Natural killer cell (primary cell): ENCODE measurements around the gene FBH1. TPM values are rescaled to one million over a fixed set of nuclear protein-coding genes. Genes with fewer than 3 reads are reported as not detected.

Experiments used
- ATAC-seq, 3 donors: fragments of 150-1000 bp in 2 of 3; fragments of 200-7000 bp in 1 of 3; cut with Tn5 transposase; 1 replicate in 1 of 3; 2 replicates in 2 of 3; pipeline ENCODE4 v1.10.0; 2021; ENCODE audit warnings: mild to moderate bottlenecking in 2 of 3, moderate library complexity in 2 of 3
- DNase-seq, 2 donors: peaks; one replicate each; pipeline versions ENCODE4 v3.0.0 to v3.0.0-alpha.2; 2013 to 2021; ENCODE audit warnings: mixed read lengths in 1 of 2
- H3K27ac ChIP-seq: one replicate; pipeline ENCODE4 v1.5.1; 2013; ENCODE audit warnings: mild to moderate bottlenecking, low read length
- H3K27me3 ChIP-seq: one replicate; pipeline ENCODE4 v1.6.1; 2013; ENCODE audit warnings: low read length; ENCODE audit not compliant: control insufficient read depth, insufficient read depth
- H3K36me3 ChIP-seq: one replicate; pipeline ENCODE4 v1.6.1; 2013; ENCODE audit warnings: low read length; ENCODE audit not compliant: control insufficient read depth, insufficient read depth
- H3K4me1 ChIP-seq: one replicate; pipeline ENCODE4 v1.6.1; 2013; ENCODE audit warnings: low read length; ENCODE audit not compliant: control insufficient read depth, insufficient read depth
- H3K4me3 ChIP-seq: one replicate; pipeline ENCODE4 v1.5.1; 2013; ENCODE audit warnings: low read length
- H3K9me3 ChIP-seq: one replicate; pipeline ENCODE4 v1.6.1; 2013; ENCODE audit warnings: low read length; ENCODE audit not compliant: control insufficient read depth, insufficient read depth
- H3K27ac Mint-ChIP-seq, 2 donors: one replicate each; pipeline ENCODE4 v1.8.0; 2022; ENCODE audit warnings: mild to moderate bottlenecking in 2 of 2, mixed read lengths in 2 of 2, moderate library complexity in 1 of 2
- H3K27me3 Mint-ChIP-seq, 2 donors: one replicate each; pipeline ENCODE4 v1.8.0; 2022; ENCODE audit warnings: low read depth in 2 of 2, mixed read lengths in 2 of 2
- H3K36me3 Mint-ChIP-seq: one replicate; pipeline ENCODE4 v1.8.0; 2022; ENCODE audit warnings: mixed read lengths
- H3K4me1 Mint-ChIP-seq, 2 donors: one replicate each; pipeline ENCODE4 v1.8.0; 2022; ENCODE audit warnings: mixed read lengths in 2 of 2
- H3K4me3 Mint-ChIP-seq: one replicate; pipeline ENCODE4 v1.8.0; 2022; ENCODE audit warnings: mild to moderate bottlenecking, moderate library complexity, mixed read lengths
- H3K9me3 Mint-ChIP-seq, 2 donors: one replicate each; pipeline ENCODE4 v1.8.0; 2022; ENCODE audit warnings: mixed read lengths in 2 of 2
- CTCF ChIP-seq: fragments of 200-600 bp; IDR thresholded peaks from one replicate; pipeline ENCODE4 v1.8.0; 2022; ENCODE audit warnings: antibody characterized with exemption
- WGBS: methylation state at CpG from one replicate; pipeline ENCODE4 v1.1.7; 2013; ENCODE audit warnings: missing lambda C conversion rate; ENCODE audit not compliant: insufficient coverage; 5-methylcytosine and 5-hydroxymethylcytosine counted together
- intact Hi-C: fragments of 100-400 bp; cut with micrococcal nuclease; formaldehyde crosslinking; loops from one replicate; pipeline ENCODE4 v1.14.2; 2022
- total RNA-seq, 4 donors: library from RNA; stranded (reverse); fragments of 120-200 nt in 1 of 4; gene quantifications; one replicate each; pipeline versions ENCODE4 v1.2.3 to v1.2.4, GENCODE V29; 2013 to 2022

The FBH1 gene
- total RNA-seq, 3 donors from 2014 or later (not counting 1 experiment from before 2014, with no cell fraction given): 49.3 to 64.9 (median 62.7) TPM

DNA sequence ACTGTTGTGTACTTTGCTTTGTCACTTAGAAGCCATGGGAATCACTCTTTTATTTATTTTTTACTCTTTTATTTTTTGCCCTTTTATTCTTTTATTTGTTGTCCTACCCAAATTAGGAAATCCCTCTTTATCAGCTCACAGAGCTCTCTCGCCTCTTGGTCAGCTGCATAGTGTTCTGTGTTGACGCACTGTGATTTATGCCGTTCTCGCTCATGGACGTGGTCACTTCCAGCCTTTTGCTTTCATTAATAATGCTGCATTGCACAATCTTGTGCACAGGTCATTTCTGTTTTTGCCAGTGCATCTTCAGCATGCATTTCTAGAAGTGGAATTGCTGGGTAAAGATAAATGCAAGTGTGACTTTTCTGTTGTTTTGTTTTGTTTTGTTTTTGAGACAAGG lies 42.3 kb downstream of the FBH1 start:
- Histone ChIP-seq H3K27me3 (no peaks in the 10 kb centered on the region), H3K4me1 (no peaks in the 10 kb centered on the region), H3K4me3 (no peak overlapping the region), H3K36me3 (peaks cover 49% of the 10 kb centered on the region), H3K9me3 (no peaks in the 10 kb centered on the region), H3K27ac (no peak overlapping the region)
- Mint-ChIP-seq H3K27me3 (no peaks in the 10 kb centered on the region), H3K4me1 (no peaks in the 10 kb centered on the region), H3K36me3 (peaks cover 10% of the 10 kb centered on the region), H3K4me3 (no peak overlapping the region), H3K9me3 (no peaks in the 10 kb centered on the region), H3K27ac (no peak overlapping the region)
- 93% methylated on average over 5 of the region's 5 CpGs for WGBS
- DNase-seq (no peak), ATAC-seq (no peak)
- intact Hi-C loops: no loop called here
- TF ChIP-seq CTCF: no peak

DNA sequence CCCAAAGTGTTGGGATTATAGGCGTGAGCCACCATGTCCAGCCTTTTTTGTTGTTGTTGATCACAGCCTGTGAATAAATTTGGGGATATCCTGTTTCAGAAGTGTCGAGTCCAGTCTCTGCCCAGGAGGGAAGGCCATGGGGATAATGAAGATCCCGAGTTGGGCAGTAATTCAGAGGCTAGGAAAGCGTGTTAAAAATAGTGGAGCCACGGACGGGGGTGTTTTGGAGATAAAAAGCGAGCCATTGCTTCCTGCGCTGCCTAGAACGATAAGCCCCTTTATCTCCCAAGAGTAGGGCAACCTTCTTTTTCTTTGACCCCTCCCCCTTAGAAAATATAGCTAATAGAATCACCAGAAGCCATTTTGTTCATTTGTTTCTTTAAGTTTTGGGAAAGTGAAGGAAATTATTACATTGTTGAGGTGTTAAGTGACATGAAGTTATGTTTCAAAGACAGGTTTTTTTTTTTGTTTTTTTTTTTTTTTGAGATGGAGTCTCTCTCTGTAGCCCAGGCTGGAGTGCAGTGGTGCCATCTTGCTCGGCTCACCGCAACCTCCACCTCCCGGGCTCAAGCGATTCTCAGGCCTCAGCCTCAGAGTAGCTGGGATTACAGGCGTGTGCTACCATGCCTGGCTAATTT lies 44.0 kb downstream of the FBH1 start:
- Mint-ChIP-seq H3K27me3 (no peaks in the 10 kb centered on the region), H3K27ac (no peak overlapping the region), H3K36me3 (no peaks in the 10 kb centered on the region), H3K9me3 (no peaks in the 10 kb centered on the region), H3K4me3 (no peak overlapping the region), H3K4me1 (no peaks in the 10 kb centered on the region)
- DNase-seq (no peak), ATAC-seq (no peak)
- WGBS: 96% methylated on average over 14 of the region's 14 CpGs
- no peak overlapping the region for H3K27ac ChIP-seq
- H3K9me3 ChIP-seq: no peaks in the 10 kb centered on the region
- intact Hi-C loops: no loop called here
- H3K36me3 ChIP-seq: peaks cover 51% of the 10 kb centered on the region
- no peaks in the 10 kb centered on the region for H3K27me3 ChIP-seq
- H3K4me1 ChIP-seq: no peaks in the 10 kb centered on the region
- TF ChIP-seq CTCF: no peak
- no peak overlapping the region for H3K4me3 ChIP-seq

- Mint-ChIP-seq H3K36me3 (no peaks in the 10 kb centered on the region), H3K4me1 (no peaks in the 10 kb centered on the region), H3K27ac (no peak overlapping the region), H3K27me3 (no peaks in the 10 kb centered on the region), H3K4me3 (no peak overlapping the region), H3K9me3 (no peaks in the 10 kb centered on the region)
- no peaks in the 10 kb centered on the region for H3K4me1 ChIP-seq
- no peak overlapping the region for H3K4me3 ChIP-seq
- peaks cover 37% of the 10 kb centered on the region for H3K36me3 ChIP-seq
- H3K9me3 ChIP-seq: no peaks in the 10 kb centered on the region
- ATAC-seq (no peak), DNase-seq (no peak)
- WGBS: 97% methylated on average over 10 of the region's 10 CpGs
- intact Hi-C loops: no loop called here
- TF ChIP-seq CTCF: no peak
- no peak overlapping the region for H3K27ac ChIP-seq
- H3K27me3 ChIP-seq: no peaks in the 10 kb centered on the region
Observed at GRCh38 chr10:5935628-5936027, 45.6 kb downstream of the FBH1 start.

GRCh38 chr10:5937016-5937415 lies 47.0 kb downstream of the FBH1 start:
- no peaks in the 10 kb centered on the region for H3K27me3 Mint-ChIP-seq
- Histone ChIP-seq H3K27me3 (no peaks in the 10 kb centered on the region), H3K4me3 (no peak overlapping the region), H3K4me1 (no peaks in the 10 kb centered on the region), H3K36me3 (peaks cover 33% of the 10 kb centered on the region), H3K27ac (no peak overlapping the region), H3K9me3 (no peaks in the 10 kb centered on the region)
- H3K9me3 Mint-ChIP-seq: no peaks in the 10 kb centered on the region
- intact Hi-C loops: no loop called here
- H3K36me3 Mint-ChIP-seq: no peaks in the 10 kb centered on the region
- 96% methylated on average over 18 of the region's 18 CpGs for WGBS
- no peak for TF ChIP-seq CTCF
- H3K4me1 Mint-ChIP-seq: no peaks in the 10 kb centered on the region
- H3K27ac Mint-ChIP-seq: no peak overlapping the region
- ATAC-seq (no peak), DNase-seq (no peak)
- H3K4me3 Mint-ChIP-seq: no peak overlapping the region
